A549 (cell line): ENCODE measurements around the gene MTOR. TPM values are rescaled to one million over a fixed set of nuclear protein-coding genes. Genes with fewer than 3 reads are reported as not detected.

ENCODE experiments used
- ATAC-seq, 2 experiments: fragments of 200-7000 bp in 1 of 2; fragments of >200 bp in 1 of 2; cut with Nextera tagmentation in 1 of 2; cut with Tn5 transposase in 1 of 2; 3 replicates each; pipeline versions ENCODE4 v1.8.0 to v1.9.1; 2018 to 2020; ENCODE audit warnings: mild to moderate bottlenecking in 1 of 2, moderate library complexity in 1 of 2
- CTCF ChIA-PET: fragments of 300-600 bp; sonication (Branson Sonifier 250); formaldehyde crosslinking; extraction: SDS; loops from one replicate; lab custom pipeline; 2021; ENCODE audit warnings: antibody characterized with exemption, inconsistent platforms; lab: Yijun Ruan, JAX
- POLR2A ChIA-PET: fragments of 350-600 bp; formaldehyde crosslinking; extraction: SDS; loops from one replicate; lab custom pipeline; 2021; ENCODE audit warnings: antibody characterized with exemption, inconsistent platforms; lab: Yijun Ruan, JAX
- DNase-seq, 2 experiments: peaks; one replicate each; pipeline versions ENCODE4 v3.0.0 to v3.0.0-alpha.2; 2011 to 2016; ENCODE audit warnings: low read depth in 1 of 2, low spot score in 1 of 2
- FAIRE-seq: peaks from 2 replicates; lab custom pipeline; 2011; peaks lifted over from hg19 to GRCh38; lab: Jason Lieb, UNC
- H3K27ac ChIP-seq, 2 experiments: fragments of >200 bp; sonication (Bioruptor Twin); formaldehyde crosslinking; 3 replicates each; pipeline ENCODE4 v1.5.1; 2016 to 2017
- H3K4me1 ChIP-seq: fragments of >200 bp; sonication (Bioruptor Twin); formaldehyde crosslinking; 3 replicates; pipeline ENCODE4 v1.6.1; 2016
- H3K4me2 ChIP-seq: fragments of >200 bp; sonication (Bioruptor Twin); formaldehyde crosslinking; 3 replicates; pipeline ENCODE4 v1.6.1; 2016
- H3K4me3 ChIP-seq: fragments of >200 bp; sonication (Bioruptor Twin); formaldehyde crosslinking; 3 replicates; pipeline ENCODE4 v1.5.1; 2016
- H3K9me3 ChIP-seq: fragments of >200 bp; sonication (Bioruptor Twin); formaldehyde crosslinking; 3 replicates; pipeline ENCODE4 v1.6.1; 2016
- ATOH8 ChIP-seq: fragments of 250-450 bp; sonication (Bioruptor Pico); IDR thresholded peaks from 2 replicates; pipeline ENCODE4 v1.5.0; 2020; ENCODE audit warnings: low read depth, mild to moderate bottlenecking, moderate library complexity
- CTCF ChIP-seq: fragments of >200 bp; sonication (Bioruptor Twin); formaldehyde crosslinking; IDR thresholded peaks from 3 replicates; pipeline ENCODE4 v1.5.1; 2016
- E2F6 ChIP-seq: IDR thresholded peaks from 2 replicates; pipeline ENCODE4 v1.6.1; 2012; ENCODE audit warnings: low read depth, borderline replicate concordance
- EHF ChIP-seq: fragments of 250-450 bp; sonication (Bioruptor Pico); IDR thresholded peaks from 2 replicates; pipeline ENCODE4 v1.5.0; 2020; ENCODE audit warnings: mild to moderate bottlenecking
- FOSB ChIP-seq: fragments of 250-450 bp; sonication (Bioruptor Pico); IDR thresholded peaks from 2 replicates; pipeline ENCODE4 v1.5.0; 2020; ENCODE audit warnings: mild to moderate bottlenecking, moderate library complexity
- FOXS1 ChIP-seq: fragments of 250-450 bp; sonication (Bioruptor Pico); IDR thresholded peaks from 2 replicates; pipeline ENCODE4 v1.5.0; 2020; ENCODE audit warnings: mild to moderate bottlenecking, moderate library complexity
- GATA3 ChIP-seq: IDR thresholded peaks from 2 replicates; pipeline ENCODE4 v1.6.1; 2012; ENCODE audit warnings: borderline replicate concordance
- HDAC2 ChIP-seq: fragments of 200-600 bp; sonication (generic); IDR thresholded peaks from 2 replicates; pipeline ENCODE4 v1.6.1; 2016
- HMGXB4 ChIP-seq: fragments of 250-450 bp; sonication (Bioruptor Pico); IDR thresholded peaks from 2 replicates; pipeline ENCODE4 v1.5.0; 2021; ENCODE audit warnings: mild to moderate bottlenecking, moderate library complexity, borderline replicate concordance
- JUN ChIP-seq, 2 experiments: fragments of >200 bp; sonication (Bioruptor Twin); formaldehyde crosslinking; IDR thresholded peaks; 2 replicates in 1 of 2; 3 replicates in 1 of 2; pipeline ENCODE4 v1.6.1; 2016 to 2017
- MAX ChIP-seq: IDR thresholded peaks from 2 replicates; pipeline ENCODE4 v1.6.1; 2012
- MAZ ChIP-seq: fragments of 150-350 bp; IDR thresholded peaks from 2 replicates; pipeline ENCODE4 v1.6.1; 2014; ENCODE audit warnings: antibody characterized with exemption, low read depth, low read length, borderline replicate concordance
- NPAS2 ChIP-seq: fragments of 250-450 bp; sonication (Bioruptor Pico); IDR thresholded peaks from 2 replicates; pipeline ENCODE4 v1.8.0; 2022; ENCODE audit warnings: mild to moderate bottlenecking, moderate library complexity, borderline replicate concordance
- NR3C1 ChIP-seq: fragments of >200 bp; sonication (Bioruptor Twin); formaldehyde crosslinking; IDR thresholded peaks from 3 replicates; pipeline ENCODE4 v1.6.1; 2017
- RAD21 ChIP-seq, 2 experiments: fragments of >200 bp in 1 of 2; sonication (Bioruptor Twin) in 1 of 2; formaldehyde crosslinking in 1 of 2; IDR thresholded peaks in 1 of 2; conservative IDR thresholded peaks in 1 of 2; 2 replicates in 1 of 2; 3 replicates in 1 of 2; pipeline ENCODE4 v1.6.1; 2012 to 2018; ENCODE audit warnings: inconsistent platforms in 1 of 2
- RARB ChIP-seq: fragments of 250-450 bp; sonication (Bioruptor Pico); IDR thresholded peaks from 2 replicates; pipeline ENCODE4 v1.8.0; 2021; ENCODE audit warnings: mild to moderate bottlenecking, moderate library complexity
- REST ChIP-seq: fragments of 200-600 bp; sonication (generic); IDR thresholded peaks from 2 replicates; pipeline ENCODE4 v1.6.1; 2016; ENCODE audit warnings: antibody characterized with exemption, mild to moderate bottlenecking, moderate library complexity
- USF2 ChIP-seq: fragments of 450-650 bp; IDR thresholded peaks from 2 replicates; pipeline ENCODE4 v1.6.1; 2014; ENCODE audit warnings: antibody characterized with exemption
- ZC3H11A ChIP-seq: fragments of 450-650 bp; IDR thresholded peaks from 2 replicates; pipeline ENCODE4 v1.6.1; 2014; ENCODE audit warnings: antibody characterized with exemption, mild to moderate bottlenecking
- ZNF302 ChIP-seq: fragments of 250-450 bp; sonication (Bioruptor Pico); IDR thresholded peaks from 2 replicates; pipeline ENCODE4 v1.9.0; 2021; ENCODE audit warnings: inconsistent platforms, mild to moderate bottlenecking, moderate library complexity
- WGBS: methylation state at CpG from one replicate; pipeline ENCODE4 v1.1.6; 2017; ENCODE audit errors: missing lambda C conversion rate; 5-methylcytosine and 5-hydroxymethylcytosine counted together
- polyA plus RNA-seq, 4 experiments: library from polyadenylated mRNA; depleted of rRNA in 3 of 4; stranded (reverse); fragments of >200 nt; fragmentation: RNase III in 1 of 4; extraction: RNeasy Plus Mini Kit Qiagen cat#74134 plus additional on column Dnase treatment in 1 of 4; gene quantifications; 2 replicates in 3 of 4; 3 replicates in 1 of 4; pipeline ENCODE4 v1.2.3, GENCODE V29; 2011 to 2017

MTOR gene
- polyA plus RNA-seq, 2 of the 4 experiments (the other 2 are of a cell fraction): 15.7 to 28.5 TPM

GRCh38 chr1:11065796-11066195, 196.6 kb downstream of the MTOR start:
- 96% methylated on average over 1 of the region's 1 CpG for WGBS
- no peak for DNase-seq
- Histone ChIP-seq H3K9me3 (no peaks in the 10 kb centered on the region), H3K4me2 (no peak overlapping the region), H3K4me3 (no peak overlapping the region), H3K27ac (no peak overlapping the region), H3K4me1 (peaks cover 5% of the 10 kb centered on the region; the same call in 1 of the 3 replicates)
- POLR2A ChIA-PET: no interaction called here
- ATAC-seq: no peak
- CTCF ChIA-PET: interaction anchor here (4.2 kb wide), 1 partner anchor 28 kb away, joined by 16 read pairs; no protein-coding TSS in a partner anchor
- no peak for FAIRE-seq
- TF ChIP-seq USF2: no peak
- no peak for TF ChIP-seq MAZ
- no peak for TF ChIP-seq NR3C1
- TF ChIP-seq GATA3: no peak
- no peak for TF ChIP-seq EHF (CRISPR knock-in tag)
- TF ChIP-seq RAD21 (conservative IDR thresholded peaks at IDR 0.05 in 1 of 2, IDR thresholded peaks at IDR 0.05 in 1 of 2): no peak
- no peak for TF ChIP-seq FOSB (CRISPR knock-in tag)
- no peak for TF ChIP-seq ZNF302
- TF ChIP-seq CTCF: no peak
- no peak for TF ChIP-seq JUN (IDR thresholded peaks at IDR 0.05)
- no peak for TF ChIP-seq HMGXB4 (CRISPR knock-in tag)
- no peak for TF ChIP-seq MAX
- no peak for TF ChIP-seq ATOH8
- no peak for TF ChIP-seq E2F6
- TF ChIP-seq NPAS2: no peak
- no peak for TF ChIP-seq FOXS1 (CRISPR knock-in tag)
- no peak for TF ChIP-seq RARB
- TF ChIP-seq HDAC2: no peak
- TF ChIP-seq REST: no peak
- no peak for TF ChIP-seq ZC3H11A
